RWPE2 (cell line): ENCODE results near the gene ASB2.

Experiments used
- ATAC-seq: fragments of 200-7000 bp; cut with Tn5 transposase; 3 replicates; pipeline ENCODE4 v1.9.1; 2021; ENCODE audit warnings: low read depth
- DNase-seq: peaks from one replicate; pipeline ENCODE4 v3.0.0-alpha.2; 2020; ENCODE audit warnings: low spot score
- H3K27ac ChIP-seq: fragments of 450-650 bp; 2 replicates; pipeline ENCODE4 v1.5.1; 2017; ENCODE audit warnings: mild to moderate bottlenecking; ENCODE audit not compliant: poor library complexity, severe bottlenecking
- H3K27me3 ChIP-seq: fragments of 250-450 bp; sonication (Bioruptor Pico); 2 replicates; pipeline ENCODE4 v1.5.1; 2021; ENCODE audit warnings: mild to moderate bottlenecking, moderate library complexity; ENCODE audit not compliant: insufficient read depth, poor library complexity, severe bottlenecking
- H3K36me3 ChIP-seq: fragments of 250-450 bp; sonication (Bioruptor Pico); 2 replicates; pipeline ENCODE4 v1.5.1; 2020; ENCODE audit warnings: low read depth, mild to moderate bottlenecking, moderate library complexity
- H3K4me1 ChIP-seq: fragments of 250-450 bp; sonication (Bioruptor Pico); 2 replicates; pipeline ENCODE4 v1.5.1; 2021; ENCODE audit warnings: mild to moderate bottlenecking, moderate library complexity; ENCODE audit not compliant: insufficient read depth, poor library complexity, severe bottlenecking
- H3K4me3 ChIP-seq: fragments of 250-450 bp; sonication (Bioruptor Pico); 2 replicates; pipeline ENCODE4 v1.5.1; 2021; ENCODE audit warnings: mild to moderate bottlenecking, moderate library complexity; ENCODE audit not compliant: severe bottlenecking
- H3K9me3 ChIP-seq: fragments of 250-450 bp; sonication (Bioruptor Pico); 2 replicates; pipeline ENCODE4 v1.5.1; 2021; ENCODE audit warnings: mild to moderate bottlenecking, moderate library complexity; ENCODE audit not compliant: severe bottlenecking
- CTCF ChIP-seq: fragments of 450-650 bp; IDR thresholded peaks from one replicate; pipeline ENCODE4 v1.5.1; 2017; ENCODE audit warnings: mild to moderate bottlenecking, moderate library complexity; ENCODE audit not compliant: poor library complexity, severe bottlenecking

The ASB2 gene

GRCh38 chr14:93981316-93982229 is 5.2 kb upstream of the ASB2 start:
- TF ChIP-seq CTCF, result no peak
- H3K27ac ChIP-seq, result no peak overlapping the region
- H3K27me3 ChIP-seq, result no peaks in the 10 kb centered on the region
- H3K9me3 ChIP-seq, result no peaks in the 10 kb centered on the region
- DNase-seq (no peak), ATAC-seq (no peak)
- H3K4me1 ChIP-seq, result no peaks in the 10 kb centered on the region
- no peaks in the 10 kb centered on the region for H3K36me3 ChIP-seq
- H3K4me3 ChIP-seq, result no peak overlapping the region

GRCh38 chr14:93980456-93981201 is 4.3 kb upstream of the ASB2 start:
- Histone ChIP-seq H3K9me3 (no peaks in the 10 kb centered on the region), H3K36me3 (no peaks in the 10 kb centered on the region), H3K27ac (no peak overlapping the region), H3K4me1 (no peaks in the 10 kb centered on the region), H3K4me3 (no peak overlapping the region), H3K27me3 (no peaks in the 10 kb centered on the region)
- DNase-seq (no peak), ATAC-seq (no peak)
- TF ChIP-seq CTCF, result no peak

GRCh38 chr14:93978735-93979134 is 2.4 kb upstream of the ASB2 start:
- Histone ChIP-seq H3K4me3 (no peak overlapping the region), H3K4me1 (no peaks in the 10 kb centered on the region), H3K9me3 (no peaks in the 10 kb centered on the region), H3K36me3 (no peaks in the 10 kb centered on the region), H3K27ac (no peak overlapping the region), H3K27me3 (no peaks in the 10 kb centered on the region)
- DNase-seq (no peak), ATAC-seq (no peak)
- no peak for TF ChIP-seq CTCF

GRCh38 chr14:93977790-93978581 is 1.6 kb upstream of the ASB2 start:
- no peak for ATAC-seq
- Histone ChIP-seq H3K4me3 (no peak overlapping the region), H3K36me3 (no peaks in the 10 kb centered on the region), H3K27me3 (no peaks in the 10 kb centered on the region), H3K4me1 (no peaks in the 10 kb centered on the region), H3K9me3 (no peaks in the 10 kb centered on the region), H3K27ac (no peak overlapping the region)
- TF ChIP-seq CTCF, result no peak
- no peak for DNase-seq
